ENCODE results near the gene RMP24.

Gene RMP24

DNA sequence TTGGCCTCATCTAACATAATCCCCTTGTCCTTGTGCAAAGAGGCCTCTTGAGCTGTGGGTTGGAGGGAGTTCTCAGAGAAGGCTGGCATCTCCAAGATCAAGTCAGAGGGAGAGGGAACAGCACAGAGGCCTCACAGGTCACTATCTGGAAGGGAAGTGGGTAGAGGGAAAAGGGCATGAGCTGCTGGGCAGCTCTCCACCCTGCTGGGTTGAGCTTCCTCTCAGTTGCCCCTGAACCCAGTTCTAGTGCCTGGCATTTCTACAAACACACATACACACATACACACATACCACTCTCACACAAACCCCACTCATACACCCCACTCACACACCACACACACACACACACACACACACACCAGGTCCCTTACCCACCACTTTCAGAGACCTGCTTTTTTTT lies 30.3 kb upstream of the RMP24 start:
- no peaks in the 10 kb centered on the region for H3F3A ChIP-seq (ENCODE audit: low read depth)
- no peaks in the 10 kb centered on the region for H3K27me3 ChIP-seq (ENCODE audit: insufficient read depth, low read length, poor library complexity, severe bottlenecking)
- no peak overlapping the region for H3K4me3 ChIP-seq (ENCODE audit: low read length, poor library complexity, severe bottlenecking)
- no peaks in the 10 kb centered on the region for H3K9me3 ChIP-seq (ENCODE audit: insufficient read depth, low read depth, low read length)
- H4K20me1 ChIP-seq (ENCODE audit: insufficient read depth, low read length, poor library complexity, severe bottlenecking) = no peaks in the 10 kb centered on the region
- H3K79me2 ChIP-seq (ENCODE audit: insufficient read depth, low read length) = no peaks in the 10 kb centered on the region
- H3K4me1 ChIP-seq (ENCODE audit: insufficient read depth, low read length, poor library complexity, severe bottlenecking) = no peaks in the 10 kb centered on the region
- no peak overlapping the region for H2AFZ ChIP-seq (ENCODE audit: low read length)
- H3K4me2 ChIP-seq (ENCODE audit: low read depth, low read length, poor library complexity, severe bottlenecking) = no peak overlapping the region
- no peaks in the 10 kb centered on the region for H3K36me3 ChIP-seq (ENCODE audit: insufficient read depth, low read length)
- TF ChIP-seq EZH2phosphoT487 (IDR thresholded peaks at IDR 0.05; ENCODE audit: borderline replicate concordance) = no peak
- TF ChIP-seq, protein P1, sequence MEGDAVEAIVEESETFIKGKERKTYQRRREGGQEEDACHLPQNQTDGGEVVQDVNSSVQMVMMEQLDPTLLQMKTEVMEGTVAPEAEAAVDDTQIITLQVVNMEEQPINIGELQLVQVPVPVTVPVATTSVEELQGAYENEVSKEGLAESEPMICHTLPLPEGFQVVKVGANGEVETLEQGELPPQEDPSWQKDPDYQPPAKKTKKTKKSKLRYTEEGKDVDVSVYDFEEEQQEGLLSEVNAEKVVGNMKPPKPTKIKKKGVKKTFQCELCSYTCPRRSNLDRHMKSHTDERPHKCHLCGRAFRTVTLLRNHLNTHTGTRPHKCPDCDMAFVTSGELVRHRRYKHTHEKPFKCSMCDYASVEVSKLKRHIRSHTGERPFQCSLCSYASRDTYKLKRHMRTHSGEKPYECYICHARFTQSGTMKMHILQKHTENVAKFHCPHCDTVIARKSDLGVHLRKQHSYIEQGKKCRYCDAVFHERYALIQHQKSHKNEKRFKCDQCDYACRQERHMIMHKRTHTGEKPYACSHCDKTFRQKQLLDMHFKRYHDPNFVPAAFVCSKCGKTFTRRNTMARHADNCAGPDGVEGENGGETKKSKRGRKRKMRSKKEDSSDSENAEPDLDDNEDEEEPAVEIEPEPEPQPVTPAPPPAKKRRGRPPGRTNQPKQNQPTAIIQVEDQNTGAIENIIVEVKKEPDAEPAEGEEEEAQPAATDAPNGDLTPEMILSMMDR (conservative IDR thresholded peaks at IDR 0.05; ENCODE audit: low read length) = no peak
- no peaks in the 10 kb centered on the region for H3K9me2 ChIP-seq (replicated peaks; ENCODE audit: low read depth, low read length)
- H3K9ac ChIP-seq (ENCODE audit: low read depth, low read length, poor library complexity, severe bottlenecking) = no peak overlapping the region

DNA sequence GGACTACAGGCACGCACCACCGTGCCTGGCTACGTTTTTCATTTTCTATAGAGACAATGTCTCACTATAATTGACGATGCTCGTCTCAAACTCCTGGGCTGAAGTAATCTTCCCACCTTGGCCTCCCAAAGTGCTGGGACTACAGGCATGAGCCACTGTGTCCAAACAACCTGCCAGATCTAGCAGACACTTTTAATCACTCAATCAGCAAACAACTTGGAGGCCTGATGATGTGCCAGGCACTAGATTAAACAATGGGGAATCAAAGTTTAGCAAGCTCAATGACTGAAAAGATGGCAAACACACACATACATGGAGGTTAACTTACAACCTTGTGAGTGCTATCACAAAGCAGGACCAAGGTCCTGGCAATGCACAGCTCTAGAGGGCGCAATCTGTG lies 29.8 kb upstream of the RMP24 start:
- Histone ChIP-seq H2AFZ (ENCODE audit: low read length) (no peak overlapping the region), H3K36me3 (ENCODE audit: insufficient read depth, low read length) (no peaks in the 10 kb centered on the region), H3K4me3 (ENCODE audit: low read length, poor library complexity, severe bottlenecking) (no peak overlapping the region), H3K9me2 (replicated peaks; ENCODE audit: low read depth, low read length) (no peaks in the 10 kb centered on the region), H3K4me2 (ENCODE audit: low read depth, low read length, poor library complexity, severe bottlenecking) (no peak overlapping the region), H3F3A (ENCODE audit: low read depth) (no peaks in the 10 kb centered on the region), H3K4me1 (ENCODE audit: insufficient read depth, low read length, poor library complexity, severe bottlenecking) (no peaks in the 10 kb centered on the region), H3K79me2 (ENCODE audit: insufficient read depth, low read length) (no peaks in the 10 kb centered on the region), H4K20me1 (ENCODE audit: insufficient read depth, low read length, poor library complexity, severe bottlenecking) (no peaks in the 10 kb centered on the region), H3K9me3 (ENCODE audit: insufficient read depth, low read depth, low read length) (no peaks in the 10 kb centered on the region), H3K9ac (ENCODE audit: low read depth, low read length, poor library complexity, severe bottlenecking) (no peak overlapping the region), H3K27me3 (ENCODE audit: insufficient read depth, low read length, poor library complexity, severe bottlenecking) (no peaks in the 10 kb centered on the region)
- TF ChIP-seq, protein P1 (conservative IDR thresholded peaks at IDR 0.05; ENCODE audit: low read length) = no peak; the same call in 1 of the 2 replicates
- no peak for TF ChIP-seq EZH2phosphoT487 (IDR thresholded peaks at IDR 0.05; ENCODE audit: borderline replicate concordance)

DNA sequence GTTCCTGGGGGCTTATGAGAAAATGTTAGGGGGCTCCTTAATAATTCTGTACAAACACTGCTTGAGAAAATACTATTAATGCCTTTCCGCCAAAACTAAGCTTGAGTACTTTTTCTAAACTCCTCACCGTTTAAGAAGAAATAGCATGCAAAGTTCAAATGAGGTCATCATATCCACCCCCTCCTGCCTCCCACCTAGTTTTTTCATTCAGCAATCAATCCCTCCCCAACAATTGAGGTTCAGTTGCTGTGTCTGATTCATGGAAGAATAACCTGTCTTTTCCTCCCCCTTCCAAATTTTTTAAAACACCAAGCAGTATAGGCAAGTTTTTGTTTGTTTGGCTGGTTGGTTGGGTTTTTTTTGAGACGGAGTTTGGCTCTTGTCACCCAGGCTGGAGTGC lies 24.4 kb upstream of the RMP24 start:
- H3K4me2 ChIP-seq (ENCODE audit: low read depth, low read length, poor library complexity, severe bottlenecking) = no peak overlapping the region

More for the DNA sequence above, 24.4 kb upstream of the RMP24 start:
- Histone ChIP-seq H3K4me3 (ENCODE audit: low read length, poor library complexity, severe bottlenecking) (no peak overlapping the region), H3F3A (ENCODE audit: low read depth) (no peaks in the 10 kb centered on the region), H4K20me1 (ENCODE audit: insufficient read depth, low read length, poor library complexity, severe bottlenecking) (no peaks in the 10 kb centered on the region), H3K36me3 (ENCODE audit: insufficient read depth, low read length) (no peaks in the 10 kb centered on the region), H3K27me3 (ENCODE audit: insufficient read depth, low read length, poor library complexity, severe bottlenecking) (no peaks in the 10 kb centered on the region), H3K4me1 (ENCODE audit: insufficient read depth, low read length, poor library complexity, severe bottlenecking) (no peaks in the 10 kb centered on the region), H3K79me2 (ENCODE audit: insufficient read depth, low read length) (no peaks in the 10 kb centered on the region), H3K9me3 (ENCODE audit: insufficient read depth, low read depth, low read length) (no peaks in the 10 kb centered on the region), H2AFZ (ENCODE audit: low read length) (no peak overlapping the region), H3K9me2 (replicated peaks; ENCODE audit: low read depth, low read length) (no peaks in the 10 kb centered on the region), H3K9ac (ENCODE audit: low read depth, low read length, poor library complexity, severe bottlenecking) (no peak overlapping the region)
- TF ChIP-seq EZH2phosphoT487 (IDR thresholded peaks at IDR 0.05; ENCODE audit: borderline replicate concordance) = no peak
- TF ChIP-seq, protein P1 (conservative IDR thresholded peaks at IDR 0.05; ENCODE audit: low read length) = no peak

All from Loucy (cell line).